SK-N-SH (cell line): ENCODE data around the gene GMPPB. TPM values are rescaled to one million over a fixed set of nuclear protein-coding genes. Genes with fewer than 3 reads are reported as not detected.

ENCODE experiments used
- CTCF ChIA-PET: fragments of 300-600, 350-600 bp; formaldehyde crosslinking; extraction: SDS; loops from one replicate; lab custom pipeline; 2021; lab: Yijun Ruan, JAX
- POLR2A ChIA-PET: fragments of 350-600 bp; sonication (Branson Sonifier 250); formaldehyde crosslinking; extraction: SDS; loops from one replicate; lab custom pipeline; 2020; ENCODE audit warnings: antibody characterized with exemption, inconsistent platforms; lab: Yijun Ruan, JAX
- DNase-seq: peaks from one replicate; pipeline ENCODE4 v3.0.0; 2012
- H2AFZ ChIP-seq: fragments of 200-600 bp; sonication (generic); 2 replicates; pipeline ENCODE4 v1.8.1; 2016; ENCODE audit warnings: antibody characterized with exemption, mild to moderate bottlenecking, low read depth
- H3F3A ChIP-seq: fragments of 200-600 bp; sonication (generic); replicated peaks from 2 replicates; pipeline ENCODE3; 2016; ENCODE audit warnings: antibody characterized with exemption, mild to moderate bottlenecking; ENCODE audit not compliant: insufficient read depth
- H3K27ac ChIP-seq, 2 experiments: fragments of 200-500 bp in 1 of 2; fragments of 200-600 bp in 1 of 2; sonication (Bioruptor generic) in 1 of 2; sonication (generic), shearing (Covaris generic) in 1 of 2; 2 replicates each; pipeline versions ENCODE4 v1.5.1 to v1.6.1; 2014 to 2016; ENCODE audit warnings: low read depth in 2 of 2, inconsistent platforms in 1 of 2, low read length in 1 of 2, mild to moderate bottlenecking in 1 of 2, mixed read lengths in 1 of 2
- H3K27me3 ChIP-seq: fragments of 200-600 bp; sonication (generic), shearing (Covaris generic); 2 replicates; pipeline ENCODE4 v1.6.1; 2016; ENCODE audit warnings: mixed run types; ENCODE audit not compliant: insufficient read depth
- H3K36me3 ChIP-seq, 2 experiments: fragments of 200-500 bp in 1 of 2; fragments of 200-600 bp in 1 of 2; sonication (Bioruptor generic) in 1 of 2; sonication (generic) in 1 of 2; replicated peaks in 1 of 2; 2 replicates each; pipeline versions ENCODE3 to v1.5.1; 2014 to 2016; ENCODE audit warnings: low read length in 1 of 2, mild to moderate bottlenecking in 1 of 2; ENCODE audit not compliant: insufficient read depth in 2 of 2, control insufficient read depth in 1 of 2
- H3K4me1 ChIP-seq, 2 experiments: fragments of 200-500 bp in 1 of 2; fragments of 200-600 bp in 1 of 2; sonication (Bioruptor generic) in 1 of 2; sonication (generic), shearing (Covaris generic) in 1 of 2; 2 replicates each; pipeline versions ENCODE4 v1.5.1 to v1.6.1; 2014 to 2016; ENCODE audit warnings: low read depth in 1 of 2, low read length in 1 of 2, mixed run types in 1 of 2; ENCODE audit not compliant: insufficient read depth in 2 of 2, control insufficient read depth in 1 of 2
- H3K4me2 ChIP-seq: fragments of 200-600 bp; sonication (generic), shearing (Covaris generic); 2 replicates; pipeline ENCODE4 v1.6.1; 2017; ENCODE audit warnings: mixed run types
- H3K4me3 ChIP-seq, 2 experiments: fragments of 200-500 bp in 1 of 2; fragments of 200-600 bp in 1 of 2; sonication (Bioruptor generic) in 1 of 2; sonication (generic), shearing (Covaris generic) in 1 of 2; 2 replicates each; pipeline versions ENCODE4 v1.5.1 to v1.8.1; 2014 to 2016; ENCODE audit warnings: low read depth in 2 of 2, inconsistent platforms in 1 of 2, low read length in 1 of 2, mild to moderate bottlenecking in 1 of 2, mixed read lengths in 1 of 2, moderate library complexity in 1 of 2
- H3K79me2 ChIP-seq: fragments of 200-600 bp; sonication (generic); 2 replicates; pipeline ENCODE4 v1.8.1; 2017; ENCODE audit warnings: mild to moderate bottlenecking; ENCODE audit not compliant: insufficient read depth
- H3K9ac ChIP-seq: fragments of 200-600 bp; sonication (generic); 2 replicates; pipeline ENCODE4 v1.6.1; 2017; ENCODE audit warnings: mixed run types
- H3K9me2 ChIP-seq: fragments of 200-600 bp; sonication (generic); 2 replicates; pipeline ENCODE4 v1.6.1; 2017; ENCODE audit warnings: mixed run types
- H3K9me3 ChIP-seq: fragments of 200-600 bp; sonication (generic); 2 replicates; pipeline ENCODE4 v1.6.1; 2017; ENCODE audit warnings: mixed run types, mild to moderate bottlenecking, moderate library complexity
- H4K20me1 ChIP-seq: fragments of 200-600 bp; sonication (generic); 2 replicates; pipeline ENCODE4 v1.6.1; 2017; ENCODE audit warnings: mild to moderate bottlenecking, mixed run types; ENCODE audit not compliant: insufficient read depth
- CHD2 ChIP-seq: fragments of 150-350 bp; IDR thresholded peaks from 2 replicates; pipeline ENCODE4 v1.6.1; 2018; ENCODE audit warnings: low read length; ENCODE audit not compliant: partially characterized antibody
- ELF1 ChIP-seq: IDR thresholded peaks from 2 replicates; pipeline ENCODE4 v1.4.0; 2012
- EP300 ChIP-seq, 2 experiments: IDR thresholded peaks; 2 replicates each; pipeline versions ENCODE4 v1.4.0 to v1.6.1; 2012; ENCODE audit warnings: borderline replicate concordance in 1 of 2, low read depth in 1 of 2, low read length in 1 of 2
- FOSL2 ChIP-seq: IDR thresholded peaks from 2 replicates; pipeline ENCODE4 v1.4.0; 2012; ENCODE audit warnings: low read depth, mild to moderate bottlenecking, moderate library complexity, borderline replicate concordance
- FOXJ3 ChIP-seq: sonication (generic); formaldehyde crosslinking; IDR thresholded peaks from 2 replicates; pipeline ENCODE4 v1.5.1; 2020; ENCODE audit warnings: mild to moderate bottlenecking, missing genetic modification reagents
- FOXM1 ChIP-seq: IDR thresholded peaks from 2 replicates; pipeline ENCODE4 v1.4.0; 2012; ENCODE audit warnings: low read depth, mild to moderate bottlenecking
- GABPA ChIP-seq: IDR thresholded peaks from 2 replicates; pipeline ENCODE4 v1.4.0; 2012; ENCODE audit warnings: low read depth, mild to moderate bottlenecking
- GATA2 ChIP-seq: sonication (generic); formaldehyde crosslinking; IDR thresholded peaks from 2 replicates; pipeline ENCODE4 v1.5.0; 2020; ENCODE audit warnings: mild to moderate bottlenecking, missing genetic modification reagents
- MEF2A ChIP-seq: IDR thresholded peaks from 2 replicates; pipeline ENCODE4 v1.4.0; 2012; ENCODE audit warnings: low read depth, borderline replicate concordance
- MXI1 ChIP-seq: IDR thresholded peaks from 2 replicates; pipeline ENCODE4 v1.6.1; 2012; ENCODE audit warnings: mild to moderate bottlenecking, low read depth, low read length, improper control_type of control experiment
- NFIC ChIP-seq: IDR thresholded peaks from 2 replicates; pipeline ENCODE4 v1.4.0; 2012; ENCODE audit warnings: borderline replicate concordance
- POLR2AphosphoS5 ChIP-seq: IDR thresholded peaks from 2 replicates; pipeline ENCODE4 v1.6.1; 2012; ENCODE audit warnings: low read depth, low read length
- RCOR1 ChIP-seq: fragments of 150-350 bp; IDR thresholded peaks from 2 replicates; pipeline ENCODE4 v1.6.1; 2017; ENCODE audit warnings: antibody characterized with exemption, low read length
- REST ChIP-seq: IDR thresholded peaks from 2 replicates; pipeline ENCODE4 v1.6.1; 2012; ENCODE audit warnings: mild to moderate bottlenecking, low read depth, low read length, moderate library complexity
- RFX5 ChIP-seq: IDR thresholded peaks from 2 replicates; pipeline ENCODE4 v1.6.1; 2012; ENCODE audit warnings: mild to moderate bottlenecking, improper control_type of control experiment, low read length
- RXRA ChIP-seq: IDR thresholded peaks from 2 replicates; pipeline ENCODE4 v1.4.0; 2012; ENCODE audit warnings: low read depth, mild to moderate bottlenecking, borderline replicate concordance
- SIN3A ChIP-seq: IDR thresholded peaks from 2 replicates; pipeline ENCODE4 v1.6.1; 2012; ENCODE audit warnings: low read depth, mild to moderate bottlenecking, low read length, moderate library complexity, borderline replicate concordance
- SMC3 ChIP-seq: IDR thresholded peaks from 2 replicates; pipeline ENCODE4 v1.6.1; 2012; ENCODE audit warnings: low read depth, low read length, improper control_type of control experiment
- TEAD4 ChIP-seq: IDR thresholded peaks from 2 replicates; pipeline ENCODE4 v1.4.0; 2012; ENCODE audit warnings: mild to moderate bottlenecking, borderline replicate concordance; ENCODE audit not compliant: insufficient read depth
- WGBS: methylation state at CpG from one replicate; pipeline ENCODE4 v1.1.6; 2017; ENCODE audit warnings: low lambda C conversion rate; 5-methylcytosine and 5-hydroxymethylcytosine counted together
- polyA plus RNA-seq, 3 experiments: library from polyadenylated mRNA; depleted of rRNA; stranded (reverse); fragments of >200 nt; gene quantifications; 2 replicates each; pipeline ENCODE4 v1.2.3, GENCODE V29; 2012
- TF ChIP-seq, protein P1 (sequence below): IDR thresholded peaks from 2 replicates; pipeline ENCODE4 v1.4.0; 2012; ENCODE audit warnings: low read depth, borderline replicate concordance
- TF ChIP-seq, protein P2 (sequence below): fragments of 200-600 bp; sonication (generic); IDR thresholded peaks from 2 replicates; pipeline ENCODE4 v1.6.1; 2017; ENCODE audit warnings: antibody characterized with exemption, mild to moderate bottlenecking, moderate library complexity

GMPPB gene
- polyA plus RNA-seq, 1 of the 3 experiments (the other 2 are of a cell fraction) = 25.1 TPM

DNA sequence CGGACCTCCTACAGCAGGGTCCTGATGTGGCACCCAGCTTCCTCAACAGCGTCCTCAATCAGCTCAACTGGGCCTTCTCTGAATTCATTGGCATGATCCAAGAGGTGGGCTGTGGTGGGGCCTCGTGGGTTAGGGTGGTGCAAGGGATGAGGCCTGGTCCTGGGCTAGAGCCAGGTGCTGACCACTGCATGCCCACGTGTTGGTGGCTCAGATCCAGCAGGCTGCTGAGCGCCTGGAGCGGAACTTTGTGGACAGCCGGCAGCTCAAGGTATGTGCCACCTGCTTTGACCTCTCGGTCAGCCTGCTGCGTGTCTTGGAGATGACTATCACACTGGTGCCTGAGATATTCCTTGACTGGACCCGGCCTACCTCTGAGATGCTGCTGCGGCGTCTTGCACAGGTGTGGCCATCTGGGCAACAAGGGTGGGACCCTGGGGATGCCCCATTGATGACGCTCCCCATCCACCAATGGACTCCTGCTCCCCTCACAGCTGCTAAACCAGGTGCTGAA lies 8.1 kb downstream of the GMPPB start:
- H4K20me1 ChIP-seq = no peaks in the 10 kb centered on the region
- peaks cover 6% of the 10 kb centered on the region for H3F3A ChIP-seq
- no peak overlapping the region for H3K4me2 ChIP-seq
- no peak overlapping the region for H3K27ac ChIP-seq
- ChIA-PET CTCF (interaction anchor here (7.9 kb wide), 1 partner anchor 13 kb away, joined by 76 read pairs; no protein-coding TSS in a partner anchor), POLR2A (no interaction called here)
- TF ChIP-seq REST = no peak
- TF ChIP-seq GABPA = no peak
- no peak for TF ChIP-seq TEAD4
- TF ChIP-seq RXRA = no peak
- no peak for TF ChIP-seq FOXM1
- no peak for TF ChIP-seq SMC3
- TF ChIP-seq NFIC = no peak
- no peak for TF ChIP-seq CHD2
- no peak for TF ChIP-seq RCOR1
- no peak for TF ChIP-seq RFX5
- no peak for TF ChIP-seq FOSL2
- no peaks in the 10 kb centered on the region for H3K9me2 ChIP-seq
- H3K4me3 ChIP-seq = no peak overlapping the region
- H3K4me1 ChIP-seq = peaks cover 0 to 12% of the 10 kb centered on the region in 2 experiments; a peak in 1 of 4 replicates
- H3K79me2 ChIP-seq = no peaks in the 10 kb centered on the region
- H3K9ac ChIP-seq = no peak overlapping the region
- no peaks in the 10 kb centered on the region for H3K9me3 ChIP-seq
- H3K36me3 ChIP-seq = peaks cover 7 to 19% of the 10 kb centered on the region in 2 experiments
- no peaks in the 10 kb centered on the region for H3K27me3 ChIP-seq
- WGBS = 96% methylated on average over 10 of the region's 13 CpGs
- peak; percentile 13 for DNase-seq
- H2AFZ ChIP-seq = no peak overlapping the region

- POLR2A ChIA-PET = no interaction called here
- Histone ChIP-seq H3K27ac (no peak overlapping the region), H3K27me3 (no peaks in the 10 kb centered on the region), H3K79me2 (no peaks in the 10 kb centered on the region), H2AFZ (no peak overlapping the region), H3K36me3 (peaks cover 8 to 16% of the 10 kb centered on the region in 2 experiments), H3K4me2 (no peak overlapping the region), H3K9me3 (no peaks in the 10 kb centered on the region), H3K9me2 (no peaks in the 10 kb centered on the region), H4K20me1 (no peaks in the 10 kb centered on the region), H3F3A (peaks cover 3% of the 10 kb centered on the region), H3K4me3 (no peak overlapping the region), H3K4me1 (peaks cover 0 to 12% of the 10 kb centered on the region in 2 experiments; a peak in 1 of 4 replicates), H3K9ac (no peak overlapping the region)
- CTCF ChIA-PET = interaction anchor here (1.0 to 7.9 kb wide), 2 partner anchors 12 to 176 kb away, joined by 3 to 76 read pairs; no protein-coding TSS in a partner anchor
- 91% methylated on average over 8 of the region's 13 CpGs for WGBS
- no peak for DNase-seq
- TF ChIP-seq GATA2 (no peak), POLR2AphosphoS5 (no peak), SIN3A (no peak), EP300 (IDR thresholded peaks at IDR 0.05; ENCODE audit: borderline replicate concordance in 1 of 2, low read depth in 1 of 2, low read length in 1 of 2) (no peak), ELF1 (no peak), FOXJ3 (CRISPR knock-in tag) (no peak), RFX5 (no peak), FOSL2 (no peak), MXI1 (no peak), MEF2A (no peak)
- TF ChIP-seq, protein P1, sequence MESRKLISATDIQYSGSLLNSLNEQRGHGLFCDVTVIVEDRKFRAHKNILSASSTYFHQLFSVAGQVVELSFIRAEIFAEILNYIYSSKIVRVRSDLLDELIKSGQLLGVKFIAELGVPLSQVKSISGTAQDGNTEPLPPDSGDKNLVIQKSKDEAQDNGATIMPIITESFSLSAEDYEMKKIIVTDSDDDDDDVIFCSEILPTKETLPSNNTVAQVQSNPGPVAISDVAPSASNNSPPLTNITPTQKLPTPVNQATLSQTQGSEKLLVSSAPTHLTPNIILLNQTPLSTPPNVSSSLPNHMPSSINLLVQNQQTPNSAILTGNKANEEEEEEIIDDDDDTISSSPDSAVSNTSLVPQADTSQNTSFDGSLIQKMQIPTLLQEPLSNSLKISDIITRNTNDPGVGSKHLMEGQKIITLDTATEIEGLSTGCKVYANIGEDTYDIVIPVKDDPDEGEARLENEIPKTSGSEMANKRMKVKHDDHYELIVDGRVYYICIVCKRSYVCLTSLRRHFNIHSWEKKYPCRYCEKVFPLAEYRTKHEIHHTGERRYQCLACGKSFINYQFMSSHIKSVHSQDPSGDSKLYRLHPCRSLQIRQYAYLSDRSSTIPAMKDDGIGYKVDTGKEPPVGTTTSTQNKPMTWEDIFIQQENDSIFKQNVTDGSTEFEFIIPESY = no peak
- TF ChIP-seq, protein P2, sequence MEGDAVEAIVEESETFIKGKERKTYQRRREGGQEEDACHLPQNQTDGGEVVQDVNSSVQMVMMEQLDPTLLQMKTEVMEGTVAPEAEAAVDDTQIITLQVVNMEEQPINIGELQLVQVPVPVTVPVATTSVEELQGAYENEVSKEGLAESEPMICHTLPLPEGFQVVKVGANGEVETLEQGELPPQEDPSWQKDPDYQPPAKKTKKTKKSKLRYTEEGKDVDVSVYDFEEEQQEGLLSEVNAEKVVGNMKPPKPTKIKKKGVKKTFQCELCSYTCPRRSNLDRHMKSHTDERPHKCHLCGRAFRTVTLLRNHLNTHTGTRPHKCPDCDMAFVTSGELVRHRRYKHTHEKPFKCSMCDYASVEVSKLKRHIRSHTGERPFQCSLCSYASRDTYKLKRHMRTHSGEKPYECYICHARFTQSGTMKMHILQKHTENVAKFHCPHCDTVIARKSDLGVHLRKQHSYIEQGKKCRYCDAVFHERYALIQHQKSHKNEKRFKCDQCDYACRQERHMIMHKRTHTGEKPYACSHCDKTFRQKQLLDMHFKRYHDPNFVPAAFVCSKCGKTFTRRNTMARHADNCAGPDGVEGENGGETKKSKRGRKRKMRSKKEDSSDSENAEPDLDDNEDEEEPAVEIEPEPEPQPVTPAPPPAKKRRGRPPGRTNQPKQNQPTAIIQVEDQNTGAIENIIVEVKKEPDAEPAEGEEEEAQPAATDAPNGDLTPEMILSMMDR = no peak
Observed at GRCh38 chr3:49714728-49715550, 8.8 kb downstream of the GMPPB start.
